Neural cell (in vitro differentiated cells): Measurements from ENCODE around the gene SLCO3A1. TPM values are rescaled to one million over a fixed set of nuclear protein-coding genes. Genes with fewer than 3 reads are reported as not detected.

Experiments used
- H2AFZ ChIP-seq: fragments of 200-600, 300-800 bp; sonication (generic), shearing (Covaris generic); 2 replicates; pipeline ENCODE4 v1.6.0; 2014; ENCODE audit warnings: low read depth, mild to moderate bottlenecking, antibody characterized with exemption, low read length, moderate library complexity
- H3F3A ChIP-seq: fragments of 200-600 bp; shearing (Covaris generic); 2 replicates; pipeline ENCODE4 v1.6.1; 2016; ENCODE audit warnings: mild to moderate bottlenecking, moderate library complexity, mixed read lengths, antibody characterized with exemption, low read length; ENCODE audit not compliant: insufficient read depth, poor library complexity, severe bottlenecking
- H3K27ac ChIP-seq: fragments of 200-600, 300-800 bp; sonication (generic), shearing (Covaris generic); 2 replicates; pipeline ENCODE4 v1.5.1; 2014; ENCODE audit warnings: mild to moderate bottlenecking, low read length, moderate library complexity
- H3K27me3 ChIP-seq: fragments of 300-800, 200-600 bp; sonication (generic), shearing (Covaris generic); 2 replicates; pipeline ENCODE4 v1.6.0; 2014; ENCODE audit warnings: mild to moderate bottlenecking, low read depth, low read length, moderate library complexity; ENCODE audit not compliant: insufficient read depth
- H3K36me3 ChIP-seq: fragments of 300-800, 200-600 bp; sonication (generic), shearing (Covaris generic); 2 replicates; pipeline ENCODE4 v1.5.1; 2014; ENCODE audit warnings: mild to moderate bottlenecking, antibody characterized with exemption, low read length, moderate library complexity; ENCODE audit not compliant: insufficient read depth
- H3K4me2 ChIP-seq: fragments of 300-800, 200-600 bp; sonication (generic), shearing (Covaris generic); 2 replicates; pipeline ENCODE4 v1.6.0; 2014; ENCODE audit warnings: mild to moderate bottlenecking, low read length
- H3K4me3 ChIP-seq: fragments of 300-800, 200-600 bp; sonication (generic), shearing (Covaris generic); 2 replicates; pipeline ENCODE4 v1.5.1; 2014; ENCODE audit warnings: mild to moderate bottlenecking, low read length, moderate library complexity
- H3K79me2 ChIP-seq: fragments of 200-600 bp; shearing (Covaris generic); replicated peaks from 2 replicates; pipeline ENCODE4 v1.6.0; 2014; ENCODE audit warnings: mild to moderate bottlenecking, low read length, moderate library complexity; ENCODE audit not compliant: insufficient read depth
- H3K9ac ChIP-seq: fragments of 300-800, 200-600 bp; sonication (generic), shearing (Covaris generic); 2 replicates; pipeline ENCODE4 v1.6.1; 2016; ENCODE audit warnings: mild to moderate bottlenecking, low read length, mixed read lengths
- H3K9me2 ChIP-seq: fragments of 200-600 bp; shearing (Covaris generic); 2 replicates; pipeline ENCODE4 v1.6.1; 2016; ENCODE audit warnings: mild to moderate bottlenecking, low read length, mixed read lengths; ENCODE audit not compliant: insufficient read depth
- H3K9me3 ChIP-seq: fragments of 200-600, 300-800 bp; sonication (generic), shearing (Covaris generic); 2 replicates; pipeline ENCODE4 v1.6.1; 2016; ENCODE audit warnings: mild to moderate bottlenecking, mixed run types, low read length, moderate library complexity, mixed read lengths
- H4K20me1 ChIP-seq: fragments of 200-600 bp; shearing (Covaris generic); 2 replicates; pipeline ENCODE4 v1.6.1; 2016; ENCODE audit warnings: mild to moderate bottlenecking, mixed run types; ENCODE audit not compliant: insufficient read depth
- EP300 ChIP-seq: fragments of 450-650 bp; conservative IDR thresholded peaks from 2 replicates; pipeline ENCODE4 v1.6.1; 2014; ENCODE audit warnings: antibody characterized with exemption, mild to moderate bottlenecking, moderate library complexity; ENCODE audit not compliant: poor library complexity, severe bottlenecking
- EZH2 ChIP-seq: fragments of 200-600, 300-800 bp; shearing (Covaris generic), sonication (generic); IDR thresholded peaks from 2 replicates; pipeline ENCODE4 v1.6.1; 2014; ENCODE audit warnings: antibody characterized with exemption, low read length, borderline replicate concordance, mild to moderate bottlenecking; ENCODE audit not compliant: insufficient read depth, poor library complexity, severe bottlenecking
- MXI1 ChIP-seq: fragments of 450-650 bp; conservative IDR thresholded peaks from 2 replicates; pipeline ENCODE4 v1.6.1; 2014; ENCODE audit warnings: antibody characterized with exemption, mild to moderate bottlenecking; ENCODE audit not compliant: poor library complexity, severe bottlenecking
- POLR2AphosphoS5 ChIP-seq: IDR thresholded peaks from 2 replicates; pipeline ENCODE4 v1.6.1; 2012
- RAD21 ChIP-seq: fragments of 450-650 bp; conservative IDR thresholded peaks from 2 replicates; pipeline ENCODE4 v1.6.1; 2014; ENCODE audit warnings: antibody characterized with exemption, mild to moderate bottlenecking, moderate library complexity
- SMC3 ChIP-seq: fragments of 450-650 bp; conservative IDR thresholded peaks from 2 replicates; pipeline ENCODE4 v1.6.1; 2014; ENCODE audit warnings: antibody characterized with exemption, mild to moderate bottlenecking, moderate library complexity; ENCODE audit not compliant: poor library complexity
- TAF1 ChIP-seq: IDR thresholded peaks from 2 replicates; pipeline ENCODE4 v1.6.1; 2012; ENCODE audit warnings: low read depth
- polyA plus RNA-seq: library from polyadenylated mRNA; depleted of rRNA; stranded (reverse); fragments of >200 nt; gene quantifications from 2 replicates; pipeline ENCODE4 v1.2.3, GENCODE V29; 2014
- TF ChIP-seq, protein P1 (sequence below): IDR thresholded peaks from 2 replicates; pipeline ENCODE4 v1.6.1; 2012; ENCODE audit warnings: borderline replicate concordance
- TF ChIP-seq, protein P2 (sequence below): fragments of 450-650 bp; IDR thresholded peaks from 2 replicates; pipeline ENCODE4 v1.5.1; 2014; ENCODE audit warnings: antibody characterized with exemption, mild to moderate bottlenecking, moderate library complexity; ENCODE audit not compliant: poor library complexity, severe bottlenecking

The SLCO3A1 gene
- polyA plus RNA-seq, 1 donor from 2014 or later = 14.2 TPM

DNA sequence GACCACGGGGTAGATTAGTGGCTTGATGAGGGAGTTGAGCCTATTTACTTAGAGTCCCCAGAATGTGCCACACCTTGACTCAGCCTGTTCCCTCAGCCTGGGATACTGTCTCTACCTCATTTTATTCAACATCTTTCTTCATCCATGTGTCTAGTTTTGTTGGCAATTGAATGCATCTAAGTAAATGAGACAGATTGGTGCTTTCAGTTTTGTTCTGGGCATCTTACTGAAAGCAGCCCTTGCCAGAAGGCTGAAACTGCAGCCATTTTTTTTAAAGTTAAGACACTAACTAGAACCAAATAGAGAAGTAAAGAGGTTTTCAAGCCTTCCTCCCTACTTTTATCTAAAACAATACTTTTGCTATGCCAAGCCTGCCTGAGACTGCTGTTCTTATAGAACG is 246.8 kb downstream of the SLCO3A1 start:
- no peak overlapping the region for H3K4me2 ChIP-seq

DNA sequence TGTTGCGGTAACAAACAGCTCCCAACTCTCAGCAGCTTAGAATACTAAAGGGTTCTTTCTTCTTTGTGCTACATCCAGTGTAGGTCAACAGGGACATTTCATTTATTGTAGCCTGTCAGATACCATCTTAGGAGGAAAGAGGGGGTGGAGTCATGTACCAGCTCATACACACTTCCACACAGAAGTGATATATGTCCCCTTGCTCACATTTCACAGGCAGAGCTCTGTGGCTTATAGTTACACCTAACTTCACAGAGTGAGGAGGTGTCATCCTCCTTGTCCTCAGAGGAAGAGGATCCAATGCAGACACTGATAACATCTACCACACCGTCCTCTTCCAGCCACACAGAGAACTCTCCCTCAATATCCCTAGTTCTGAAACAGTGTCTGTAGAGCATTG is 247.2 kb downstream of the SLCO3A1 start:
- Histone ChIP-seq H3K4me2 (no peak overlapping the region), H3K27ac (no peak overlapping the region), H3F3A (no peaks in the 10 kb centered on the region), H3K9ac (no peak overlapping the region), H4K20me1 (no peaks in the 10 kb centered on the region), H3K4me3 (no peak overlapping the region), H3K9me3 (no peaks in the 10 kb centered on the region), H2AFZ (no peak overlapping the region), H3K36me3 (peaks cover 3% of the 10 kb centered on the region), H3K27me3 (no peaks in the 10 kb centered on the region), H3K79me2 (peaks cover 4% of the 10 kb centered on the region), H3K9me2 (no peaks in the 10 kb centered on the region)
- TF ChIP-seq POLR2AphosphoS5 (no peak), EZH2 (no peak), SMC3 (no peak), RAD21 (no peak), EP300 (no peak), MXI1 (no peak), TAF1 (no peak)
- TF ChIP-seq, protein P1, sequence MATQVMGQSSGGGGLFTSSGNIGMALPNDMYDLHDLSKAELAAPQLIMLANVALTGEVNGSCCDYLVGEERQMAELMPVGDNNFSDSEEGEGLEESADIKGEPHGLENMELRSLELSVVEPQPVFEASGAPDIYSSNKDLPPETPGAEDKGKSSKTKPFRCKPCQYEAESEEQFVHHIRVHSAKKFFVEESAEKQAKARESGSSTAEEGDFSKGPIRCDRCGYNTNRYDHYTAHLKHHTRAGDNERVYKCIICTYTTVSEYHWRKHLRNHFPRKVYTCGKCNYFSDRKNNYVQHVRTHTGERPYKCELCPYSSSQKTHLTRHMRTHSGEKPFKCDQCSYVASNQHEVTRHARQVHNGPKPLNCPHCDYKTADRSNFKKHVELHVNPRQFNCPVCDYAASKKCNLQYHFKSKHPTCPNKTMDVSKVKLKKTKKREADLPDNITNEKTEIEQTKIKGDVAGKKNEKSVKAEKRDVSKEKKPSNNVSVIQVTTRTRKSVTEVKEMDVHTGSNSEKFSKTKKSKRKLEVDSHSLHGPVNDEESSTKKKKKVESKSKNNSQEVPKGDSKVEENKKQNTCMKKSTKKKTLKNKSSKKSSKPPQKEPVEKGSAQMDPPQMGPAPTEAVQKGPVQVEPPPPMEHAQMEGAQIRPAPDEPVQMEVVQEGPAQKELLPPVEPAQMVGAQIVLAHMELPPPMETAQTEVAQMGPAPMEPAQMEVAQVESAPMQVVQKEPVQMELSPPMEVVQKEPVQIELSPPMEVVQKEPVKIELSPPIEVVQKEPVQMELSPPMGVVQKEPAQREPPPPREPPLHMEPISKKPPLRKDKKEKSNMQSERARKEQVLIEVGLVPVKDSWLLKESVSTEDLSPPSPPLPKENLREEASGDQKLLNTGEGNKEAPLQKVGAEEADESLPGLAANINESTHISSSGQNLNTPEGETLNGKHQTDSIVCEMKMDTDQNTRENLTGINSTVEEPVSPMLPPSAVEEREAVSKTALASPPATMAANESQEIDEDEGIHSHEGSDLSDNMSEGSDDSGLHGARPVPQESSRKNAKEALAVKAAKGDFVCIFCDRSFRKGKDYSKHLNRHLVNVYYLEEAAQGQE = no peak
- TF ChIP-seq, protein P2, sequence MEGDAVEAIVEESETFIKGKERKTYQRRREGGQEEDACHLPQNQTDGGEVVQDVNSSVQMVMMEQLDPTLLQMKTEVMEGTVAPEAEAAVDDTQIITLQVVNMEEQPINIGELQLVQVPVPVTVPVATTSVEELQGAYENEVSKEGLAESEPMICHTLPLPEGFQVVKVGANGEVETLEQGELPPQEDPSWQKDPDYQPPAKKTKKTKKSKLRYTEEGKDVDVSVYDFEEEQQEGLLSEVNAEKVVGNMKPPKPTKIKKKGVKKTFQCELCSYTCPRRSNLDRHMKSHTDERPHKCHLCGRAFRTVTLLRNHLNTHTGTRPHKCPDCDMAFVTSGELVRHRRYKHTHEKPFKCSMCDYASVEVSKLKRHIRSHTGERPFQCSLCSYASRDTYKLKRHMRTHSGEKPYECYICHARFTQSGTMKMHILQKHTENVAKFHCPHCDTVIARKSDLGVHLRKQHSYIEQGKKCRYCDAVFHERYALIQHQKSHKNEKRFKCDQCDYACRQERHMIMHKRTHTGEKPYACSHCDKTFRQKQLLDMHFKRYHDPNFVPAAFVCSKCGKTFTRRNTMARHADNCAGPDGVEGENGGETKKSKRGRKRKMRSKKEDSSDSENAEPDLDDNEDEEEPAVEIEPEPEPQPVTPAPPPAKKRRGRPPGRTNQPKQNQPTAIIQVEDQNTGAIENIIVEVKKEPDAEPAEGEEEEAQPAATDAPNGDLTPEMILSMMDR = no peak

More for the DNA sequence above, 246.8 kb downstream of the SLCO3A1 start:
- H4K20me1 ChIP-seq = no peaks in the 10 kb centered on the region
- H3K9ac ChIP-seq = no peak overlapping the region
- no peaks in the 10 kb centered on the region for H3K27me3 ChIP-seq
- no peaks in the 10 kb centered on the region for H3K9me3 ChIP-seq
- H3K27ac ChIP-seq = no peak overlapping the region
- H3K4me3 ChIP-seq = no peak overlapping the region
- no peak for TF ChIP-seq TAF1
- no peak for TF ChIP-seq POLR2AphosphoS5
- no peak for TF ChIP-seq EP300
- no peak for TF ChIP-seq MXI1
- TF ChIP-seq RAD21 = no peak
- TF ChIP-seq EZH2 = no peak
- H2AFZ ChIP-seq = no peak overlapping the region
- peaks cover 4% of the 10 kb centered on the region for H3K79me2 ChIP-seq
- no peaks in the 10 kb centered on the region for H3F3A ChIP-seq
- peaks cover 4% of the 10 kb centered on the region for H3K36me3 ChIP-seq
- H3K9me2 ChIP-seq = no peaks in the 10 kb centered on the region
